GM19193 (cell line): ENCODE data around the gene CFAP65.

Source experiments
- POLR2A ChIP-seq: IDR thresholded peaks from 4 replicates; pipeline ENCODE4 v1.6.1; 2011; ENCODE audit not compliant: insufficient read depth, insufficient read length; ENCODE audit errors: extremely low read depth

Gene CFAP65

GRCh38 chr2:219072741-219073250 lies 31.5 kb upstream of the CFAP65 start:
- TF ChIP-seq POLR2A: no peak

GRCh38 chr2:219071131-219071816 lies 30.0 kb upstream of the CFAP65 start:
- no peak for TF ChIP-seq POLR2A

- no peak for TF ChIP-seq POLR2A
Observed at GRCh38 chr2:219065484-219065883, 24.2 kb upstream of the CFAP65 start.

GRCh38 chr2:219062081-219062480 lies 20.8 kb upstream of the CFAP65 start:
- TF ChIP-seq POLR2A: no peak

GRCh38 chr2:219060821-219061791 lies 19.8 kb upstream of the CFAP65 start, which contains the start of gene IHH:
Gene IHH (minus strand): TSS chr2:219060921. CDS start chr2:219060467, 454 bp downstream.
- no peak for TF ChIP-seq POLR2A

- TF ChIP-seq POLR2A: no peak
Observed at GRCh38 chr2:219059725-219060682, 18.7 kb upstream of the CFAP65 start.

- TF ChIP-seq POLR2A: no peak
Observed at GRCh38 chr2:219059375-219059724, 18.0 kb upstream of the CFAP65 start.

GRCh38 chr2:219058541-219059374 lies 17.4 kb upstream of the CFAP65 start:
- no peak for TF ChIP-seq POLR2A

- no peak for TF ChIP-seq POLR2A
Observed at GRCh38 chr2:219057709-219058540, 16.6 kb upstream of the CFAP65 start.

GRCh38 chr2:219056896-219057708 lies 15.8 kb upstream of the CFAP65 start:
- TF ChIP-seq POLR2A: no peak

- TF ChIP-seq POLR2A: no peak
Observed at GRCh38 chr2:219056176-219056895, 15.0 kb upstream of the CFAP65 start.
